HG02852 (cell line): ENCODE data around the gene OR1D5.
"Not testable (repeated sequence)": the region's sequence is repeated elsewhere in the genome, so short reads cannot be mapped to it uniquely, and the experiment has no call there.

Experiments
- ATAC-seq: cut with Tn5 transposase; IDR thresholded peaks from one replicate; pipeline ENCODE4 v1.9.1; 2021; ENCODE audit warnings: mild to moderate bottlenecking, moderate library complexity; ENCODE audit not compliant: unreplicated experiment

Gene OR1D5, protein sequence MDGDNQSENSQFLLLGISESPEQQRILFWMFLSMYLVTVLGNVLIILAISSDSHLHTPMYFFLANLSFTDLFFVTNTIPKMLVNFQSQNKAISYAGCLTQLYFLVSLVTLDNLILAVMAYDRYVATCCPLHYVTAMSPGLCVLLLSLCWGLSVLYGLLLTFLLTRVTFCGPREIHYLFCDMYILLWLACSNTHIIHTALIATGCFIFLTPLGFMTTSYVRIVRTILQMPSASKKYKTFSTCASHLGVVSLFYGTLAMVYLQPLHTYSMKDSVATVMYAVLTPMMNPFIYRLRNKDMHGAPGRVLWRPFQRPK

DNA sequence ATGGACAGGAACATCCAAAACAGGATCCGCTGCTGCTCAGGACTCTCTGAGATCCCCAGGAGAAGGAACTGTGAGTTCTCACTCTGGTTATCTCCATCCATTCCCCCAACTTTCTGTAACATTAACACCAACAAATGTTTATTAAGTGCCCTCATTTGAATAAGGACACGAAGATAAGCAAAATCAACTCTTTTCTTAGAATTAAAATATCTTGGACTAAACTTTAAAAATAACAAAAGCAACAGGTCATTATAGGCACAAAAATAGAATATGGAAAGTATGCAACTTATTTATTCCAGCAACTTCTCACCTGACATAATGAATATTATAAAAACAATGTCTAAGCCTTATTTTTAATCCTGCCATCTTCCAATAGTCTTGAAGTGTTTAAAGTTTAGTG is at the start of gene OR1D5:
Gene OR1D5 (minus strand): TSS at position 101 of the 400 bp plus-strand sequence. CDS start 0 bp downstream, at position 101.
- not testable (repeated sequence) for ATAC-seq

DNA sequence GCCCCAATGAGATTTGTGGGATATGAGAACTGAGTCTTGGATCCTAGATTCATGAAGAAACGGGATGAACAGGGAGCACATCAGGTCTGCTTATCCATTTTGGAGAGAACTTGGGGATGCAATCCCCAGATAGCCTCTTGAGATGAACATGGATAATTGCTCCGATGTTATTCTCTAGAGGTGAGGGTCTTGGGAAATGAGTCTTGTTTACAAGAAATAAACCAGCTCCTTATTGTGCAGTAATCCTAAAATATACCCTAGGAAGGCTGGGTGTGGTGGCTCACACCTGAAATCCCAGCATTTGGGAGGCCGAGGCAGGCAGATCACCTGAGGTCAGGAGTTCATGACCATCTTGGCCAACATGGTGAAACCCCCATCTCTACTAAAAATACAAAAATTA is 40.9 kb upstream of the OR1D5 start, which contains the start of gene OR1D2:
Gene OR1D2 (minus strand): TSS at position 101 of the 400 bp plus-strand sequence. CDS start 11,426 bp downstream, outside the sequence.
- ATAC-seq: no peak

GRCh38 chr17:3073850-3074249 is 10.4 kb upstream of the OR1D5 start:
- ATAC-seq: not testable (repeated sequence)

GRCh38 chr17:3065192-3065591 is 1.8 kb upstream of the OR1D5 start:
- ATAC-seq: not testable (repeated sequence)

DNA sequence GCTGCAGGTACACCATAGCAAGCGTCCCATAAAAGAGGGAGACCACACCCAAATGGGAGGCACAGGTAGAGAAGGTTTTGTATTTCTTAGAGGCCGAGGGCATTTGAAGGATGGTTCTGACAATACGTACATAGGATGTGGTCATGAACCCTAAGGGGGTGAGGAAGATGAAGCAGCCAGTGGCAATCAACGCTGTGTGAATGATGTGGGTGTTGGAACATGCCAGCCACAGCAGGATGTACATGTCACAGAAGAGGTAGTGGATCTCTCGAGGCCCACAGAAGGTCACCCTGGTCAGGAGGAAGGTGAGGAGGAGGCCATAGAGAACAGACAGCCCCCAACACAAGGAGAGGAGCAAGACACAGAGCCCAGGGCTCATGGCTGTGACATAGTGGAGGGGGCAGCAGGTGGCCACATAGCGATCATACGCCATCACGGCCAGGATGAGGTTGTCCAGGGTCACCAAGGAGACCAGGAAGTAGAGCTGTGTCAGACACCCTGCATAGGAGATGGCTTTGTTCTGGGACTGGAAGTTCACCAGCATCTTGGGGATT is 506 bp downstream of the OR1D5 start:
- ATAC-seq: not testable (repeated sequence)

DNA sequence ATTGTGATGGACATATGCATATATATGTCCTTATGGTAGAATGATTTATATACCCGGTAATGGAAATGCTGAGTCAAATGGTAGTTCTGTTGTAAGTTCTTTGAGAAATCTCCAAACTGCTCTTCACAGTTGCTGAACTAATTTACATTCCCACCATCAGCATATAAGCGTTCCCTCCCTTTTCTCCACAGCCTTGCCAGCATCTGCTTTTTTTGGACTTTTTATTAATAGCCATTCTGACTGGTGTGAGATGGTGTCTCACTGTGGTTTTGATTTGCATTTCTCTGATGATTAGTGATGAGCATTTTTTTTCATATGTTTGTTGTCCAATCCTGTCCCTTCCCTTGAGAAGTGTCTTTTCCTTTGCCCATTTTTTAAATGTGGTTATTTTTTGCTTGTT is 8.5 kb downstream of the OR1D5 start:
- not testable (repeated sequence) for ATAC-seq

DNA sequence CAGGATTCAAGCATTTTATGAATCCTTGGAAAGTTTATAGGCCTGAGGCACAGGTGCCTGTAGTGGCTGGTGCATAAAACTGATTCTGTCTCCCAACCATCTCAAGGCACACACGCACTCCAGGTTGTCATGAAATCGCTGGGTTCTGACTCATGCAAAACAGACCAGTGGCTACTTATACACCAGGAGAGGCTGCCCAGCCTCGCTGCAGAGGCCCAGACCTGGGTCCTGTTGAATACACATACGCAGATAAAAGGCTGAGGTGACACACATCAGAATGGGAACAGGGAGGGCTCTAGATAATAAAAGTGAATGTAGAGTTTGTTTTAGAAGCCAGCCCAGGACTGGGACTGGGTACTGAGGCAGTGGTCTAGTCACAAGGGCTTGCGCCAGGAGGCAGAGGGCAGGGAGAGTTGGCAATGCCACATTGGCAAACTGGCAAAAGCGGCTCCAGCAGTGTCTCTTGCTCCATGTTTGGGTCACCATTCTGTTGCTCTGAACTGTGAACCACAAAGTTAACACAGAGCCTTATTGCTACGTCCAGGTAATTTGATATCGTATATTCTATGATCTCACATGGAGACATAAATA is 13.6 kb downstream of the OR1D5 start:
- no peak for ATAC-seq

DNA sequence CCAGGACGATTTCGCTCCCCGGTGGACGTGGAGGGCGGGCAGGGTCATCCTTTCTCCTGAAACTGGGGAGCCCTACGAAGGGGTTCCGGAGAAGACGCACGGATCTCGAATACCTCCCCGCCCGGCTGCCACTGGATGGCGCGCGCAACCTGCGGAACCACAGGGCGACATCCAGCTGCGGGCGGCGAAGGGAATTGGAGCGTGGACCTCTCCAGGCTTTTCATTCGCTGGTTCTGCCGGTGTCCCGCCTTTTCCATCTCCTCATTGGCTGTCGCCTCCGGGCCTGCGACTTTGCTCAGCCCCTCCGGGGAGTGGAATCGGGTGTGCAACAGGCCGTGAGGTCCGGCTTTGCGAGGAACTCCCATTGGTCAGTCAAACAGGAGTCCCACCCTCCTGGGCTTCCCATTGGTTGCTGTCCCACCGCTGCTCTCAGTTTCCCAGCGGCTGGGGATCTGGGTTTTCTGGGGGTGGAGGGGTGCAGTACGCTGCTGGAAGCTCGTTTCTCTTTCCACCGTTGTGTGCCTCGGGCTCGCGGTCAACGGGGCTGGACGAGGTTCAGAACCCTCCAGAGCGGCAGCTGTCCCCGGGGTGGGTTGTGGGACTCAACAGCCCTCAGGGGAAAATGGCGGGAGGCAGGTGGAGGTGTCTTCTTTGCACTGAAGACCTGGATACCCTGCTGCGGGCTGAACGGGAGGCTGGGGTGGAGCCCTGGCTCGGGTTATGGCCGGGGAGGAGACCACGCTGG is 14.5 kb downstream of the OR1D5 start:
- ATAC-seq: peak; percentile 99

DNA sequence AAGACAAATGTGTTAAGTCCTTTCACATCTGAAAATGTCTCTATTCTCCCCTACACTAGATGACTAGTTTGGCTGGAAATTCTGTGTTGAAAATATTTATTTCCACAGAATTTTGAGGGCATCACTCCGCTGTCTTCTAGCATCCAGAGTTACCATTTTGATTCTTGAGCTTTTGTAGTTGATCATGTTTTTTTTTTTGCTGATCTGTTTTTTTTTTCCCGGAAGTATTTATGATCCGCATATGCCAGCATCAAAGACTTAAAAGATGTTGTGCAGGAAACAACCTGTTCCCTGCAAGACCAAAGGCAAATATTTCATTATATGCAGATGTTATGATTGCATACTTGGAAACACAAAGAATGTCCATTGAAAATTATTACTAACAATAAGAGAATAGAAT is 16.7 kb downstream of the OR1D5 start:
- ATAC-seq: no peak

GRCh38 chr17:3043737-3044365 is 19.6 kb downstream of the OR1D5 start:
- ATAC-seq: no peak

DNA sequence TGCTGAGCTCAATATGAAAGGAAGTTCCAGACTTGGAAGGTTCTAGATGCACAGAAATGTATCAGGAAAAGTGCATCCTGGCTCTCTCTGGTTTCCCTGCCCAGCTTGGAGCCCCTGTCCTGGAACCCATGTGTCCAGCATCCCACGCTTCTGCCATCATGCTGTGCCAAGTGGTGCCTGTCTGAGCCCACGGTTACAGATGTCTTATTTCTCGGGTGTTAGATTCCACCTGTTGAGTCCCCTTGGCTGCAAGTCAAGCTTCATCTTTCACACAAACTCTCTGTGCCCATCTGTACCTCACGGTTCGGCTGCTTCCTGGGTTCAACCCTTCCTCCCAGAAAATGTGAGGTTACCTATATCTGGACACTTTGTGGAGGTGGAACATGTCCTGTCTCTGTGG is 22.5 kb downstream of the OR1D5 start:
- ATAC-seq: no peak

GRCh38 chr17:3039736-3040135 is 23.7 kb downstream of the OR1D5 start:
- no peak for ATAC-seq

GRCh38 chr17:3038941-3039340 is 24.5 kb downstream of the OR1D5 start:
- ATAC-seq: no peak

- ATAC-seq: no peak
These were observed 26.1 kb downstream of the OR1D5 start for GRCh38 chr17:3037259-3037658.

- no peak for ATAC-seq
These were observed 26.6 kb downstream of the OR1D5 start for GRCh38 chr17:3036800-3037199.

GRCh38 chr17:3035968-3036280 is 27.5 kb downstream of the OR1D5 start:
- no peak for ATAC-seq

- ATAC-seq: no peak
These were observed 28.0 kb downstream of the OR1D5 start for GRCh38 chr17:3035256-3035967.

GRCh38 chr17:3034578-3034920 is 28.9 kb downstream of the OR1D5 start:
- no peak for ATAC-seq

DNA sequence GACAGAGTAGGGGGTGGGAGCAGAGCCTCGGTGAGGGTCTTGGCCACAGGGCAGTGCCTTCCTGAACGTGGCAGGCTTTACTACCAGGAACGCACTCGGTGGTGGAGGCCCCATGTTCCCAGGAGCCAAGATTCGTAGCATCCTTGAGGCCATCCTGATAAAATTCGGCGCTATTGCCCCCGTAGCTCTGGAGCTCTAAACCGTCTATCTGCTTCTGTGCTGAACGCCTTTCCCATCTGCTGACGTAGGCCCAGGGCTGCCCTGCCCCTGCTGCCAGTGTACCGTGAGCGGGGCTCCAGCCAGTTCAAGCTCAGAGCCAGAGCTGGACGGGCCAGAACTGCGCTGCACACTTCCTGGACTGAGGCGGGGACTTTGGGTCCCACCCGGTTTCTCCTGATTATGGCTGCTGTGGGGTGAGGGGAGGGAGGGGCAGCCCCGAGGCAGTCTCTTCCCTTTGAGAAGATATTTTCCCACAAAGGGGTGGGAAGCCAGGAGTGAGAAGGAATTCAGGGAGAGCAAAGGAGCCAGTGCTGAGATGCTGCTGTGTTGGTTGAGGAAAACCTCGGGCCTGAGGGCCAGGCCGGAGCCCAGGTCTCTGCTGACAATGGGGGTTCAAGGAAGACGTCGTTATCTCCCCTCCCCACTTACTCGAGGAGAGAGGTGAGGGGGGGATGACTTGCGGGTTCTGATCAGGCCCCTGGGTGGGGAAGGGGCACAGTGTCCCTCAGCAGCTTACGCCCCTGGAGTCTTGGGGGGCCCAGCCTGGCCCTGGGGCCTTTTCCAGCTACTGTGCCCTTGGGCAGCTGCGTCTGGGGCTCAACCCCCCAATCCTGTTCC is 29.4 kb downstream of the OR1D5 start:
- no peak for ATAC-seq

GRCh38 chr17:3033248-3033640 is 30.2 kb downstream of the OR1D5 start:
- ATAC-seq: no peak
